Activated CD4-positive, alpha-beta T cell treated with anti-CD3 and anti-CD28 coated beads, Interleukin-2, Interleukin-6, amounts not matched to agents 100 ng/mL and 50 ng/mL, durations not matched to agents 16 hours and 8 hours (primary cell): Measurements from ENCODE around the gene SRGAP3.
A peak's percentile ranks its signal among the peaks of the same experiment; 100 is the strongest.

ENCODE experiments used
- DNase-seq: peaks from one replicate; pipeline ENCODE4 v3.0.0-alpha.2; 2020

SRGAP3 gene

GRCh38 chr3:9198899-9199335 lies 50.5 kb downstream of the SRGAP3 start:
- no peak for DNase-seq

- DNase-seq, result no peak
Observed at GRCh38 chr3:9198261-9198660, 51.2 kb downstream of the SRGAP3 start.

- DNase-seq, result no peak
Observed at GRCh38 chr3:9196020-9196419, 53.4 kb downstream of the SRGAP3 start.

- DNase-seq, result no peak
Observed at GRCh38 chr3:9195390-9195789, 54.1 kb downstream of the SRGAP3 start.

- DNase-seq, result no peak
Observed at GRCh38 chr3:9194509-9195184, 54.8 kb downstream of the SRGAP3 start.

GRCh38 chr3:9193633-9194195 lies 55.7 kb downstream of the SRGAP3 start:
- DNase-seq, result no peak

- DNase-seq, result no peak
Observed at GRCh38 chr3:9193211-9193610, 56.2 kb downstream of the SRGAP3 start.

- no peak for DNase-seq
Observed at GRCh38 chr3:9192248-9193025, 57.0 kb downstream of the SRGAP3 start.

GRCh38 chr3:9190276-9190675 lies 59.2 kb downstream of the SRGAP3 start:
- DNase-seq, result no peak

- DNase-seq, result no peak
Observed at GRCh38 chr3:9188583-9188982, 60.9 kb downstream of the SRGAP3 start.

- DNase-seq, result no peak
Observed at GRCh38 chr3:9185701-9186100, 63.7 kb downstream of the SRGAP3 start.

- DNase-seq, result no peak
Observed at GRCh38 chr3:9185046-9185445, 64.4 kb downstream of the SRGAP3 start.

GRCh38 chr3:9184461-9184835 lies 65.0 kb downstream of the SRGAP3 start:
- DNase-seq, result no peak

- no peak for DNase-seq
Observed at GRCh38 chr3:9183811-9184460, 65.5 kb downstream of the SRGAP3 start.

GRCh38 chr3:9183011-9183410 lies 66.4 kb downstream of the SRGAP3 start:
- DNase-seq, result no peak

- DNase-seq, result peak; percentile 18
Observed at GRCh38 chr3:9180764-9181117, 68.7 kb downstream of the SRGAP3 start.

GRCh38 chr3:9179826-9180763 lies 69.4 kb downstream of the SRGAP3 start:
- DNase-seq, result peak; percentile 15

- no peak for DNase-seq
Observed at GRCh38 chr3:9178697-9179096, 70.7 kb downstream of the SRGAP3 start.

- DNase-seq, result no peak
Observed at GRCh38 chr3:9175421-9175820, 74.0 kb downstream of the SRGAP3 start.

GRCh38 chr3:9173445-9173844 lies 76.0 kb downstream of the SRGAP3 start:
- DNase-seq, result no peak

GRCh38 chr3:9172851-9173321 lies 76.6 kb downstream of the SRGAP3 start:
- DNase-seq, result no peak

- DNase-seq, result no peak
Observed at GRCh38 chr3:9170851-9171160, 78.6 kb downstream of the SRGAP3 start.
